ENCODE measurements around the gene MYEOV.

Gene MYEOV

GRCh38 chr11:69265210-69265609, 28.7 kb upstream of the MYEOV start:
- DNase-seq (ENCODE audit: insufficient read length, low spot score): no peak
- FAIRE-seq: no peak

GRCh38 chr11:69265911-69266510, 27.9 kb upstream of the MYEOV start:
- FAIRE-seq: peak; percentile 20
- DNase-seq (ENCODE audit: insufficient read length, low spot score): no peak

GRCh38 chr11:69267395-69267805, 26.6 kb upstream of the MYEOV start:
- FAIRE-seq (no peak), DNase-seq (ENCODE audit: insufficient read length, low spot score) (no peak)

- FAIRE-seq (no peak), DNase-seq (ENCODE audit: insufficient read length, low spot score) (no peak)
Measured at GRCh38 chr11:69268911-69269310, 25.0 kb upstream of the MYEOV start.

- DNase-seq (ENCODE audit: insufficient read length, low spot score) (no peak), FAIRE-seq (no peak)
Measured at GRCh38 chr11:69269388-69269787, 24.6 kb upstream of the MYEOV start.

- FAIRE-seq: no peak
- DNase-seq (ENCODE audit: insufficient read length, low spot score): no peak
Measured at GRCh38 chr11:69269926-69270697, 23.8 kb upstream of the MYEOV start.

GRCh38 chr11:69270941-69271340, 23.0 kb upstream of the MYEOV start:
- FAIRE-seq (no peak), DNase-seq (ENCODE audit: insufficient read length, low spot score) (no peak)

GRCh38 chr11:69272055-69272454, 21.9 kb upstream of the MYEOV start:
- FAIRE-seq (peak; percentile 67), DNase-seq (ENCODE audit: insufficient read length, low spot score) (no peak)

- no peak for DNase-seq (ENCODE audit: insufficient read length, low spot score)
- FAIRE-seq: no peak
Measured at GRCh38 chr11:69272831-69273485, 21.0 kb upstream of the MYEOV start.

GRCh38 chr11:69273571-69273970, 20.4 kb upstream of the MYEOV start:
- no peak for FAIRE-seq
- no peak for DNase-seq (ENCODE audit: insufficient read length, low spot score)

GRCh38 chr11:69274531-69275016, 19.4 kb upstream of the MYEOV start:
- FAIRE-seq (no peak), DNase-seq (ENCODE audit: insufficient read length, low spot score) (no peak)

GRCh38 chr11:69275178-69275577, 18.8 kb upstream of the MYEOV start:
- DNase-seq (ENCODE audit: insufficient read length, low spot score) (no peak), FAIRE-seq (peak; percentile 55)

GRCh38 chr11:69276165-69276564, 17.8 kb upstream of the MYEOV start:
- DNase-seq (ENCODE audit: insufficient read length, low spot score) (no peak), FAIRE-seq (no peak)

- FAIRE-seq (no peak), DNase-seq (ENCODE audit: insufficient read length, low spot score) (no peak)
Measured at GRCh38 chr11:69277074-69277809, 16.7 kb upstream of the MYEOV start.

- DNase-seq (ENCODE audit: insufficient read length, low spot score) (no peak), FAIRE-seq (no peak)
Measured at GRCh38 chr11:69278091-69278867, 15.7 kb upstream of the MYEOV start.

GRCh38 chr11:69280451-69280850, 13.5 kb upstream of the MYEOV start:
- FAIRE-seq (no peak), DNase-seq (ENCODE audit: insufficient read length, low spot score) (no peak)

- FAIRE-seq: peak; percentile 86
- peak; percentile 56 for DNase-seq (ENCODE audit: insufficient read length, low spot score)
Measured at GRCh38 chr11:69280994-69281393, 13.0 kb upstream of the MYEOV start.

GRCh38 chr11:69283446-69283845, 10.5 kb upstream of the MYEOV start:
- no peak for FAIRE-seq
- no peak for DNase-seq (ENCODE audit: insufficient read length, low spot score)

GRCh38 chr11:69284081-69284511, 9.9 kb upstream of the MYEOV start:
- no peak for FAIRE-seq
- no peak for DNase-seq (ENCODE audit: insufficient read length, low spot score)

GRCh38 chr11:69285091-69285490, 8.9 kb upstream of the MYEOV start:
- no peak for DNase-seq (ENCODE audit: insufficient read length, low spot score)
- no peak for FAIRE-seq

All from HTR-8/SVneo (cell line).